H1 (cell line): ENCODE results near the gene IL1RAPL1. TPM values are rescaled to one million over a fixed set of nuclear protein-coding genes. Genes with fewer than 3 reads are reported as not detected.

Source experiments
- CTCF ChIA-PET: fragments of 300-600 bp; sonication (Branson Sonifier 250); formaldehyde crosslinking; loops from one replicate; lab custom pipeline; 2021; ENCODE audit not compliant: partially characterized antibody; lab: Charles Lee
- POLR2A ChIA-PET: fragments of 300-600 bp; sonication (Branson Sonifier 250); formaldehyde crosslinking; loops from one replicate; lab custom pipeline; 2021; ENCODE audit warnings: inconsistent platforms; ENCODE audit not compliant: partially characterized antibody; lab: Charles Lee
- DNase-seq, 2 experiments: peaks; one replicate each; pipeline versions ENCODE4 v3.0.0 to v3.0.0-alpha.2; 2010 to 2022; ENCODE audit warnings: low spot score in 2 of 2, low read depth in 1 of 2, mixed read lengths in 1 of 2
- FAIRE-seq: peaks from 2 replicates; lab custom pipeline; 2011; peaks lifted over from hg19 to GRCh38; lab: Jason Lieb, UNC
- H2AFZ ChIP-seq: 2 replicates; pipeline ENCODE4 v1.8.1; 2012; ENCODE audit warnings: low read length, inconsistent platforms
- H2AK5ac ChIP-seq: 2 replicates; pipeline ENCODE4 v1.6.1; 2013; ENCODE audit warnings: low read depth, low read length
- H2BK120ac ChIP-seq: replicated peaks from 2 replicates; pipeline ENCODE3; 2013; ENCODE audit warnings: low read depth, low read length, inconsistent platforms
- H2BK12ac ChIP-seq: 2 replicates; pipeline ENCODE4 v1.6.1; 2013; ENCODE audit warnings: low read depth, low read length
- H2BK15ac ChIP-seq: 2 replicates; pipeline ENCODE4 v1.6.1; 2013; ENCODE audit warnings: low read length
- H2BK20ac ChIP-seq: 2 replicates; pipeline ENCODE4 v1.6.1; 2013; ENCODE audit warnings: low read length
- H2BK5ac ChIP-seq: 2 replicates; pipeline ENCODE4 v1.6.1; 2013; ENCODE audit warnings: low read depth, low read length
- H3K14ac ChIP-seq: 2 replicates; pipeline ENCODE4 v1.6.1; 2013; ENCODE audit warnings: inconsistent platforms; ENCODE audit not compliant: insufficient read length
- H3K18ac ChIP-seq: 2 replicates; pipeline ENCODE4 v1.6.1; 2013; ENCODE audit warnings: low read length; ENCODE audit errors: extremely low read depth
- H3K23ac ChIP-seq: 2 replicates; pipeline ENCODE4 v1.6.1; 2013; ENCODE audit warnings: inconsistent platforms; ENCODE audit not compliant: insufficient read length
- H3K23me2 ChIP-seq: 2 replicates; pipeline ENCODE4 v1.6.1; 2013; ENCODE audit warnings: low read depth, low read length
- H3K27ac ChIP-seq: 2 replicates; pipeline ENCODE4 v1.6.1; 2011; ENCODE audit warnings: low read depth, low read length, inconsistent platforms
- H3K27me3 ChIP-seq, 4 experiments: replicated peaks in 1 of 4; 1 replicate in 1 of 4; 2 replicates in 3 of 4; pipeline versions ENCODE4 v1.6.1 to v1.8.1; 2011 to 2013; ENCODE audit warnings: low read length in 3 of 4, mild to moderate bottlenecking in 3 of 4, inconsistent platforms in 2 of 4, mixed read lengths in 2 of 4, moderate library complexity in 1 of 4; ENCODE audit not compliant: control insufficient read depth in 3 of 4, insufficient read depth in 3 of 4; ENCODE audit errors: extremely low read depth in 1 of 4
- H3K36me3 ChIP-seq, 4 experiments: 2 replicates each; pipeline versions ENCODE4 v1.6.1 to v1.8.1; 2011 to 2013; ENCODE audit warnings: mild to moderate bottlenecking in 4 of 4, low read length in 3 of 4, moderate library complexity in 2 of 4, control low read depth in 1 of 4, inconsistent platforms in 1 of 4; ENCODE audit not compliant: insufficient read depth in 4 of 4, control insufficient read depth in 2 of 4
- H3K4ac ChIP-seq: replicated peaks from 2 replicates; pipeline ENCODE3; 2013; ENCODE audit warnings: low read length, low read depth, mixed read lengths, inconsistent platforms; ENCODE audit not compliant: insufficient read length
- H3K4me1 ChIP-seq, 4 experiments: replicated peaks in 1 of 4; 1 replicate in 1 of 4; 2 replicates in 3 of 4; pipeline versions ENCODE4 v1.6.1 to v1.8.1; 2011 to 2013; ENCODE audit warnings: low read length in 3 of 4, inconsistent platforms in 2 of 4, mixed read lengths in 1 of 4; ENCODE audit not compliant: insufficient read depth in 4 of 4, control insufficient read depth in 3 of 4
- H3K4me2 ChIP-seq, 2 experiments: 2 replicates each; pipeline versions ENCODE4 v1.6.1 to v1.8.1; 2011 to 2013; ENCODE audit warnings: low read depth in 2 of 2, low read length in 2 of 2, control low read depth in 1 of 2, inconsistent platforms in 1 of 2, mild to moderate bottlenecking in 1 of 2; ENCODE audit not compliant: insufficient read depth in 1 of 2
- H3K4me3 ChIP-seq, 4 experiments: fragments of 200-600, 300-600 bp in 1 of 4; sonication (generic), shearing (Covaris generic), sonication (Bioruptor Twin) in 1 of 4; 2 replicates each; pipeline versions ENCODE4 v1.5.1 to v1.8.1; 2011 to 2016; ENCODE audit warnings: low read length in 4 of 4, low read depth in 3 of 4, control low read depth in 2 of 4, inconsistent platforms in 2 of 4, mild to moderate bottlenecking in 2 of 4, mixed read lengths in 1 of 4, moderate library complexity in 1 of 4; ENCODE audit not compliant: insufficient read depth in 2 of 4; ENCODE audit errors: extremely low read depth in 1 of 4
- H3K56ac ChIP-seq: replicated peaks from 2 replicates; pipeline ENCODE3; 2013; ENCODE audit warnings: low read depth, mild to moderate bottlenecking, mixed read lengths, low read length, inconsistent platforms; ENCODE audit not compliant: insufficient read length
- H3K79me1 ChIP-seq: 2 replicates; pipeline ENCODE4 v1.6.1; 2013; ENCODE audit warnings: low read depth, low read length, control low read depth
- H3K79me2 ChIP-seq, 2 experiments: 2 replicates each; pipeline versions ENCODE4 v1.6.1 to v1.8.1; 2012 to 2013; ENCODE audit warnings: low read length in 2 of 2, mild to moderate bottlenecking in 2 of 2, inconsistent platforms in 1 of 2; ENCODE audit not compliant: insufficient read depth in 2 of 2, control insufficient read depth in 1 of 2
- H3K9ac ChIP-seq, 4 experiments: replicated peaks in 1 of 4; 1 replicate in 1 of 4; 2 replicates in 3 of 4; pipeline versions ENCODE4 v1.6.1 to v1.8.1; 2011 to 2013; ENCODE audit warnings: low read depth in 3 of 4, low read length in 3 of 4, control low read depth in 2 of 4, mild to moderate bottlenecking in 2 of 4, moderate library complexity in 2 of 4, inconsistent platforms in 1 of 4; ENCODE audit errors: extremely low read depth in 1 of 4
- H3K9me3 ChIP-seq, 2 experiments: 2 replicates each; pipeline versions ENCODE4 v1.6.1 to v1.8.1; 2012 to 2013; ENCODE audit warnings: mild to moderate bottlenecking in 2 of 2, moderate library complexity in 2 of 2, control low read depth in 1 of 2, inconsistent platforms in 1 of 2, low read depth in 1 of 2, low read length in 1 of 2, mixed read lengths in 1 of 2; ENCODE audit not compliant: insufficient read depth in 2 of 2
- H4K20me1 ChIP-seq, 2 experiments: replicated peaks in 1 of 2; 2 replicates each; pipeline versions ENCODE3 to v1.8.1; 2011 to 2013; ENCODE audit warnings: inconsistent platforms in 2 of 2, low read length in 2 of 2, mild to moderate bottlenecking in 1 of 2; ENCODE audit not compliant: insufficient read depth in 2 of 2, control insufficient read depth in 1 of 2
- H4K5ac ChIP-seq: 2 replicates; pipeline ENCODE4 v1.6.1; 2013; ENCODE audit warnings: low read length, low read depth, mixed read lengths, inconsistent platforms; ENCODE audit not compliant: insufficient read length
- H4K8ac ChIP-seq: 2 replicates; pipeline ENCODE4 v1.8.0; 2013; ENCODE audit warnings: mild to moderate bottlenecking, moderate library complexity, low read length, inconsistent platforms; ENCODE audit not compliant: insufficient read depth; ENCODE audit errors: extremely low read depth
- H4K91ac ChIP-seq: replicated peaks from 2 replicates; pipeline ENCODE3; 2013; ENCODE audit warnings: low read length, mixed read lengths, inconsistent platforms; ENCODE audit not compliant: insufficient read length
- FOSL1 ChIP-seq: IDR thresholded peaks from 2 replicates; pipeline ENCODE4 v1.6.1; 2011; ENCODE audit warnings: mild to moderate bottlenecking, low read depth, low read length, moderate library complexity; ENCODE audit not compliant: insufficient read depth
- KDM4A ChIP-seq: IDR thresholded peaks from one replicate; pipeline ENCODE4 v1.7.1; 2012; ENCODE audit warnings: low read depth, mild to moderate bottlenecking, moderate library complexity, low read length, inconsistent platforms; ENCODE audit not compliant: severe bottlenecking
- SAP30 ChIP-seq: fragments of 300-600 bp; sonication (generic); IDR thresholded peaks from 2 replicates; pipeline ENCODE4 v1.7.1; 2012; ENCODE audit warnings: low read length, moderate library complexity, mild to moderate bottlenecking, inconsistent platforms; ENCODE audit not compliant: insufficient read depth, insufficient replicate concordance
- SIRT6 ChIP-seq: IDR thresholded peaks from one replicate; pipeline ENCODE4 v1.7.1; 2012; ENCODE audit warnings: low read length, inconsistent platforms
- SUZ12 ChIP-seq: fragments of 200-600 bp; sonication (generic); IDR thresholded peaks from 2 replicates; pipeline ENCODE4 v1.6.1; 2012; ENCODE audit warnings: mild to moderate bottlenecking, inconsistent platforms, low read length, moderate library complexity, mixed read lengths
- USF2 ChIP-seq: IDR thresholded peaks from 2 replicates; pipeline ENCODE4 v1.6.1; 2011; ENCODE audit warnings: low read length, improper control_type of control experiment
- WGBS, 2 experiments: shearing (Covaris generic) in 1 of 2; methylation state at CpG; one replicate each; pipeline versions ENCODE4 v1.1.6 to v1.1.7; 2013 to 2015; ENCODE audit warnings: low lambda C conversion rate in 2 of 2, mixed read lengths in 2 of 2, inconsistent platforms in 1 of 2, low coverage in 1 of 2, missing lambda C conversion rate in 1 of 2; ENCODE audit not compliant: insufficient replicate concordance in 2 of 2, insufficient coverage in 1 of 2, insufficient read length in 1 of 2; ENCODE audit errors: extremely low coverage in 1 of 2, missing lambda C conversion rate in 1 of 2; 5-methylcytosine and 5-hydroxymethylcytosine counted together
- polyA plus RNA-seq, 7 experiments: library from polyadenylated mRNA; depleted of rRNA in 3 of 7; stranded (reverse) in 5 of 7; unstranded in 2 of 7; fragments of >200 nt in 5 of 7; fragments of 200-250 nt in 2 of 7; gene quantifications; 1 replicate in 5 of 7; 2 replicates in 1 of 7; 4 replicates in 1 of 7; pipeline versions ENCODE4 v1.2.1 to v1.2.3, GENCODE V29; 2011 to 2013; ENCODE audit warnings: missing spikeins in 2 of 7, mixed read lengths in 2 of 7
- total RNA-seq: library from RNA; stranded (reverse); fragmentation: NEBNext Ultra II Directional; extraction: Animal tissue kit (Norgen Biotek cat#: 25700); gene quantifications from 2 replicates; pipeline ENCODE4 v1.2.1, GENCODE V29; 2021

IL1RAPL1 gene
- total and polyA plus RNA-seq, 2 of the 8 experiments (the other 6 are each of a cell fraction or from before 2014, with no cell fraction given) = 0.11 to 0.35 TPM

DNA sequence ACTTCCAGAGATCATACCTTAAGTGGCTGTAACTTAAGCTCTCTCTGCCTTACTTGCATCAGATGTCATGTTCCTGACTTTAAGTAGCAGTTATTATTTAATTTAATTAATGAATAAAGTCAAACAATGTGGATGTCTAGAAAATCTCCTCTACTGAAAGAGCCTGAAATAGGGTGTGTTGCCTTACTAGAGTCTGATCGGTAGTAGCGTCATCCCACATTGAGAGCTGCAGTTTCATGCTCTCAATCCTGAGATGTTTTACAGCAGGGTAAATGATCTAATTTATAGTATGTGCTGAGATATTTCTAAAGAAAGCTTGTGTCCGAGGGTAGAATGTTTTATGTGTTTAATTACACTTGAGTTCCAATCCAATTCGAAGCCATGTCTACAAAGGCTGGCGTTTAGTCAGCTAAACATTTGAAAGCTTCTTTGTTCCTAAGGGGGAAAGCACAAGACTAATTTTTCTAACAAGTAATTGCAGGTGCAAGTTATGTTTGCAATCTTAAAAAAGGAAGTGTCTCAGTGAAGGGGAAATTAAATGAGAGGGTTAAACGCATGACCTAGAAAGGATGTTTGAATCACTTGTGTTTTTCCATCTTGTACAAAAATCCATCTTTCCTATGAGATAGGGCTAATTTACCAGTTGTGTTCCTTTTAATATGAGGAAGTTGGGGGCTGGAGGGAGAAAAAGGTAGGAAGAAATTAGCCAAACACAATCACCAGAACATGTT lies 1237.1 kb downstream of the IL1RAPL1 start:
- H3K9ac ChIP-seq = no peak overlapping the region
- TF ChIP-seq SIRT6 (no peak), SAP30 (no peak), KDM4A (no peak), USF2 (no peak), FOSL1 (no peak), SUZ12 (no peak)
- H2AFZ ChIP-seq = no peak overlapping the region
- no peak overlapping the region for H3K23ac ChIP-seq
- H2BK5ac ChIP-seq = no peak overlapping the region
- H3K4me3 ChIP-seq = no peak overlapping the region
- no peak overlapping the region for H2BK12ac ChIP-seq
- no peak overlapping the region for H2BK15ac ChIP-seq
- no peaks in the 10 kb centered on the region for H4K20me1 ChIP-seq
- H3K27me3 ChIP-seq = no peaks in the 10 kb centered on the region
- H3K79me1 ChIP-seq = no peaks in the 10 kb centered on the region
- no peak overlapping the region for H3K56ac ChIP-seq
- H3K27ac ChIP-seq = no peak overlapping the region
- no peak overlapping the region for H2BK20ac ChIP-seq
- H3K36me3 ChIP-seq = no peaks in the 10 kb centered on the region
- no peaks in the 10 kb centered on the region for H3K9me3 ChIP-seq
- H4K91ac ChIP-seq = no peak overlapping the region
- FAIRE-seq = no peak
- H3K4me2 ChIP-seq = no peak overlapping the region
- no peak overlapping the region for H4K5ac ChIP-seq
- no peak overlapping the region for H4K8ac ChIP-seq
- no peak overlapping the region for H2BK120ac ChIP-seq
- CTCF ChIA-PET = no interaction called here
- POLR2A ChIA-PET = no interaction called here
- 91% methylated on average over 6 of the region's 6 CpGs; no CpG with 5 or more reads in 1 of the 2 experiments for WGBS, 2 experiments
- no peak overlapping the region for H3K18ac ChIP-seq
- no peaks in the 10 kb centered on the region for H3K23me2 ChIP-seq
- no peak overlapping the region for H3K4ac ChIP-seq
- no peaks in the 10 kb centered on the region for H3K79me2 ChIP-seq
- no peak overlapping the region for H2AK5ac ChIP-seq
- H3K14ac ChIP-seq = no peak overlapping the region
- no peak for DNase-seq
- H3K4me1 ChIP-seq = no peaks in the 10 kb centered on the region
